Measurements from ENCODE around the gene TCP11L2.

TCP11L2 gene

DNA sequence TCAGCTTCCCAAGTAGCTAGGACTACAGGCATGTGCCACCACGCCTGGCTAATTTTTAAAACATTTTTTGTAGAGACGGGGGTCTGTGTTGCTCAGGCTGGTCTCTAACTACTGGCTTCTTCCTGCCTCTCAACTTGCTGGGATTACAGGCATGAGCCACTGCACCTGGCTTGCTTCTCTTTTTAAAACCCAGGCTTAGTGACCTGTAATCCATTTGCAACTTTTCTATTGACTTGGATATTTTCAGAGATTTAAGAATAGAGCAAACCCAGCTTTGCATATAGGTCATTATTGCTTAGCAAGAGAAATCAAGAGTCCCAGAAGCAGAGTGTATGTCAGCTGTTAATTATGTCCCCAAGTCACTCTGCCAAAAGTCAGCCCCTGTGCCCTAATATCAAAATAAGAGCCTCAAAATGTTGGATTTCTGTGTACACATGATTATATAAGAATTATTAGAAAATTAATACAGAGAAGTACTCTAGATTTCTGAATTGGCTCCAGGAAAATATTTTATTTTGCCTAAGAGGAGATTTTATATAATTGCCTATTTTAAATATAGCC is 24.9 kb downstream of the TCP11L2 start:
- TF ChIP-seq, protein P1, sequence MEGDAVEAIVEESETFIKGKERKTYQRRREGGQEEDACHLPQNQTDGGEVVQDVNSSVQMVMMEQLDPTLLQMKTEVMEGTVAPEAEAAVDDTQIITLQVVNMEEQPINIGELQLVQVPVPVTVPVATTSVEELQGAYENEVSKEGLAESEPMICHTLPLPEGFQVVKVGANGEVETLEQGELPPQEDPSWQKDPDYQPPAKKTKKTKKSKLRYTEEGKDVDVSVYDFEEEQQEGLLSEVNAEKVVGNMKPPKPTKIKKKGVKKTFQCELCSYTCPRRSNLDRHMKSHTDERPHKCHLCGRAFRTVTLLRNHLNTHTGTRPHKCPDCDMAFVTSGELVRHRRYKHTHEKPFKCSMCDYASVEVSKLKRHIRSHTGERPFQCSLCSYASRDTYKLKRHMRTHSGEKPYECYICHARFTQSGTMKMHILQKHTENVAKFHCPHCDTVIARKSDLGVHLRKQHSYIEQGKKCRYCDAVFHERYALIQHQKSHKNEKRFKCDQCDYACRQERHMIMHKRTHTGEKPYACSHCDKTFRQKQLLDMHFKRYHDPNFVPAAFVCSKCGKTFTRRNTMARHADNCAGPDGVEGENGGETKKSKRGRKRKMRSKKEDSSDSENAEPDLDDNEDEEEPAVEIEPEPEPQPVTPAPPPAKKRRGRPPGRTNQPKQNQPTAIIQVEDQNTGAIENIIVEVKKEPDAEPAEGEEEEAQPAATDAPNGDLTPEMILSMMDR (IDR thresholded peaks at IDR 0.05) = no peak
- Histone ChIP-seq H3K4me1 (ENCODE audit: control insufficient read depth in 1 of 2, insufficient read depth in 1 of 2, low read depth in 1 of 2, low read length in 1 of 2) (peaks cover 22 to 25% of the 10 kb centered on the region in 2 experiments), H3K27me3 (no peaks in the 10 kb centered on the region), H3K9me3 (no peaks in the 10 kb centered on the region), H3K4me3 (ENCODE audit: low read depth in 1 of 2, low read length in 1 of 2) (no peak overlapping the region), H3K36me3 (peaks cover 97% of the 10 kb centered on the region), H3K27ac (no peak overlapping the region)

DNA sequence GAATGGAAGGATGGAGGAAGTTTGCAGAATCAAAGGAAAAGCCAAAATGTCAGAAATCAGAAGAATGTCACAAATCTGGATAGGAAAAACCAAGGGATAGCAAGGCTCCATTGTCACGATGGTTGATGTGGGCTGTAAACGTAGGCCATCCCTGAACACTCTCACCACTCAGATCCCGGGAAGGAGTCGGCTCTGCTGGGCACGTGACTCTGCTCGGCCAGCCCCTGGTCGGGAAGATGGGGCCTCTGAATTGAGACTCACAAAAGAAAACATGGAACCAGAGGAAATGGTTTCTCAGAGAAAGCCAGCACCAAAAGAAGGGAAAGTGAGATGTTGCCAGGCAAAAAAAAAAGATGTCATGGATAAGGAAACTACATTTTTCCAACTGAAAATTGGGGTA is 26.2 kb downstream of the TCP11L2 start:
- Histone ChIP-seq H3K4me3 (ENCODE audit: low read depth in 1 of 2, low read length in 1 of 2) (no peak overlapping the region), H3K4me1 (ENCODE audit: control insufficient read depth in 1 of 2, insufficient read depth in 1 of 2, low read depth in 1 of 2, low read length in 1 of 2) (peaks cover 24 to 29% of the 10 kb centered on the region in 2 experiments), H3K27ac (peak overlapping the region; percentile 69), H3K9me3 (no peaks in the 10 kb centered on the region), H3K27me3 (no peaks in the 10 kb centered on the region), H3K36me3 (peaks cover 89% of the 10 kb centered on the region)
- TF ChIP-seq, protein P1 (IDR thresholded peaks at IDR 0.05) = no peak

DNA sequence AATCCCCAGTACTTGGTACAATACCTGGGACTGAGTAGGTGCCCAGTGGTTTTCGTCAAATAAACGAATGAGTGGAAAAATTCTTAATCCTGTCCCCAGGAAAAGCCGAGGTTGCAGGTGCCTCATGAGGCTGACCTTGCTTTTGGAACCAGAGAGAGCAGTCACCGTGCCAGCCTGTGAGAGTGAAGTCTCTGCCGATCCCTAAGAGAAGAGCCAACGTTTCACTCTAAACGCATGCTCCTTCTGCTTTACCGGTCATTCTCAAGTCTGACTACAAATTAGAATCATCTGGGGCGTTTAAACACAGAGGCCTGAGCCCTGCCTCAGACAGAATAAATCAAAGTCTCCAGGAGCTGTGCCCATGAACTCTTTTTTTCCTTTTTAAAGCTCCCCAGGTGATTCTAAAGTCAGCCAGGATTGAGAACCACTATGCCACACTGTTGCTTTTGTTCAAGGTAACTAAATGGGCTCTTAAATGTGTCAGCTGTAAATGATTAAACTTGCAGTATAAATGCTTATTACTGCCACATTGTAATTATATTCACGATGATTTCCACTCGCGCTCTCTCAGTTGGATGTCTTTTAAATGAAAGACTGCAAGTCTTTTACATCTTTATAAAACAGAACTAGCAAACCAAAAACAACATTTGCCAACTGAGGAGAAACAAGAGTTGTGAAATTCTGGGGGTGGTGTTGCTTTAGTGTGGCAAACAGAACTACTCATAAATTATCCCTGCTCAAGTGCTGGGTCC is 26.9 kb downstream of the TCP11L2 start:
- TF ChIP-seq, protein P1 (IDR thresholded peaks at IDR 0.05) = no peak
- H3K27ac ChIP-seq = peak overlapping the region; percentile 69
- H3K36me3 ChIP-seq = peaks cover 85% of the 10 kb centered on the region
- no peak overlapping the region for H3K4me3 ChIP-seq (ENCODE audit: low read depth in 1 of 2, low read length in 1 of 2)
- no peaks in the 10 kb centered on the region for H3K9me3 ChIP-seq
- no peaks in the 10 kb centered on the region for H3K27me3 ChIP-seq
- H3K4me1 ChIP-seq (ENCODE audit: control insufficient read depth in 1 of 2, insufficient read depth in 1 of 2, low read depth in 1 of 2, low read length in 1 of 2) = peaks cover 24 to 29% of the 10 kb centered on the region in 2 experiments

DNA sequence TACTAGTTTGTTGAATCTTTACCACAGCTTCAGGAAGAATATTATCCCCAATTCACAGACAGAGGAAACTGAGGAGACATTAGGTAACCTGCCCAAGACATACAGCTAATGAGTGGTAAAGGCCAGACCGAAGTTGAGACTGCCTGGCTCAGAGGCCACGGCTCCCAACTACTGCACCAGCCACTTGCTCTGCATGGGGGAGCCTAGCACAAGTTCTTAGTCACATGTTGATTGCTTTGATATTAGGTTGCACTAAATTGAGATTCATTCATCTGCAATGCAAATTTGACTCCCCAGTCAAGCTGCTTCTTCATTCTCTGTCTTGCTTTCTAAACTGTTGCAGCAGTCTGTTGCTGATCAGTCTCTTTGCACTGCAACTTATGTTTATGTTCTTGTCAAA is 29.1 kb downstream of the TCP11L2 start:
- Histone ChIP-seq H3K36me3 (peaks cover 83% of the 10 kb centered on the region), H3K4me3 (ENCODE audit: low read depth in 1 of 2, low read length in 1 of 2) (no peak overlapping the region), H3K9me3 (no peaks in the 10 kb centered on the region), H3K4me1 (ENCODE audit: control insufficient read depth in 1 of 2, insufficient read depth in 1 of 2, low read depth in 1 of 2, low read length in 1 of 2) (peaks cover 34 to 38% of the 10 kb centered on the region in 2 experiments), H3K27ac (no peak overlapping the region), H3K27me3 (no peaks in the 10 kb centered on the region)
- TF ChIP-seq, protein P1 (IDR thresholded peaks at IDR 0.05) = no peak

DNA sequence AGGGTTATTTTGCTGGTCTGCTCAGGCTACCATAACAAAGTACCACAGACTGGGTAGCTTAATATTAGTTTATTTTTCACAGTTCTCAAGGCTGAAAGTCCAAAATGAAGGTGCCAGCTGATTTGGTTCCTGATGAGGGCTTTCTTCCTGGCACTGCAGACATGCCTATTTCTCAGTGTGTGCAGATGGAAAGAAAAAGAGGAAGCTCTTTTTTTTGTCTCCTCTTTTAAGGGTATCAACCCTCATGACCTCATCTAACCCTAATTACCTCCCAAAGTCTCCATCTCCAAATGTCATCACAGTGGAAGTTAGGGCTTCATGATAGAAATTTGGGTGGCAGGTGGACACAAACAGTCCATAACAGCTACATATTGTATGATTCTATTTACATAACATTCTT is 30.0 kb downstream of the TCP11L2 start:
- H3K4me3 ChIP-seq (ENCODE audit: low read depth in 1 of 2, low read length in 1 of 2) = no peak overlapping the region
- H3K27ac ChIP-seq = peak overlapping the region; percentile 13
- TF ChIP-seq, protein P1 (IDR thresholded peaks at IDR 0.05) = no peak
- H3K27me3 ChIP-seq = no peaks in the 10 kb centered on the region
- no peaks in the 10 kb centered on the region for H3K9me3 ChIP-seq
- H3K36me3 ChIP-seq = peaks cover 84% of the 10 kb centered on the region
- H3K4me1 ChIP-seq (ENCODE audit: control insufficient read depth in 1 of 2, insufficient read depth in 1 of 2, low read depth in 1 of 2, low read length in 1 of 2) = peaks cover 41 to 43% of the 10 kb centered on the region in 2 experiments

All from neutrophil (primary cell).